Activated CD4-positive, alpha-beta T cell treated with anti-CD3 and anti-CD28 coated beads for 36 hours (primary cell): ENCODE results near the gene MCC. TPM values are rescaled to one million over a fixed set of nuclear protein-coding genes. Genes with fewer than 3 reads are reported as not detected.

Source experiments
- ATAC-seq: fragments of 200-7000 bp; cut with Tn5 transposase; one replicate; pipeline ENCODE4 v1.10.0; 2021; ENCODE audit warnings: mild to moderate bottlenecking, moderate library complexity
- CTCF ChIA-PET: fragments of 350-600 bp; sonication (Branson Sonifier 250); formaldehyde crosslinking; loops from one replicate; lab custom pipeline; 2021; ENCODE audit warnings: antibody characterized with exemption; lab: Charles Lee
- POLR2A ChIA-PET: fragments of 350-600 bp; sonication (Branson Sonifier 250); formaldehyde crosslinking; loops from one replicate; lab custom pipeline; 2021; ENCODE audit warnings: antibody characterized with exemption, inconsistent platforms; lab: Charles Lee
- DNase-seq: peaks from one replicate; pipeline ENCODE4 v3.0.0-alpha.2; 2020
- H3K27ac Mint-ChIP-seq: one replicate; pipeline ENCODE4 v1.8.0; 2021; ENCODE audit warnings: mixed read lengths
- H3K27me3 Mint-ChIP-seq: one replicate; pipeline ENCODE4 v1.8.0; 2021; ENCODE audit warnings: mixed read lengths
- H3K36me3 Mint-ChIP-seq: one replicate; pipeline ENCODE4 v1.8.0; 2021; ENCODE audit warnings: low read depth, mixed read lengths
- H3K4me1 Mint-ChIP-seq: one replicate; pipeline ENCODE4 v1.8.0; 2021; ENCODE audit warnings: mixed read lengths
- H3K4me3 Mint-ChIP-seq: one replicate; pipeline ENCODE4 v1.8.0; 2021; ENCODE audit warnings: mild to moderate bottlenecking, moderate library complexity, mixed read lengths
- H3K9me3 Mint-ChIP-seq: one replicate; pipeline ENCODE4 v1.8.0; 2021; ENCODE audit warnings: low read depth, mixed read lengths
- intact Hi-C, 2 experiments: fragments of 100-400 bp; cut with DNase I in 1 of 2; cut with micrococcal nuclease in 1 of 2; formaldehyde crosslinking; loops; one replicate each; pipeline versions ENCODE4 v1.14.2 to v1.15.1; 2022 to 2024; cut with DNase I, micrococcal nuclease
- total RNA-seq, 2 experiments: library from RNA; stranded (reverse); gene quantifications; one replicate each; pipeline ENCODE4 v1.2.3, GENCODE V29; 2021

The MCC gene
- total RNA-seq, 2 experiments from 2014 or later: 1.9 to 2.4 TPM

GRCh38 chr5:113259034-113259433, 229.2 kb downstream of the MCC start:
- H3K27me3 Mint-ChIP-seq: no peaks in the 10 kb centered on the region
- intact Hi-C loops: no loop called here
- no peak for ATAC-seq
- H3K9me3 Mint-ChIP-seq: no peaks in the 10 kb centered on the region
- ChIA-PET POLR2A (no interaction called here), CTCF (interaction anchor here (0.6 to 1.3 kb wide), 2 partner anchors 12 to 30 kb away, joined by 3 read pairs; no protein-coding TSS in a partner anchor)
- H3K4me3 Mint-ChIP-seq: no peak overlapping the region
- no peak for DNase-seq
- H3K4me1 Mint-ChIP-seq: no peaks in the 10 kb centered on the region
- H3K27ac Mint-ChIP-seq: no peak overlapping the region
- H3K36me3 Mint-ChIP-seq: no peaks in the 10 kb centered on the region

- ATAC-seq: no peak
- intact Hi-C loops: no loop called here
- Mint-ChIP-seq H3K27me3 (peaks cover 3% of the 10 kb centered on the region), H3K4me1 (no peaks in the 10 kb centered on the region), H3K9me3 (no peaks in the 10 kb centered on the region), H3K27ac (no peak overlapping the region), H3K36me3 (no peaks in the 10 kb centered on the region), H3K4me3 (no peak overlapping the region)
- POLR2A ChIA-PET: no interaction called here
- CTCF ChIA-PET: no interaction called here
- DNase-seq: no peak
Measured at GRCh38 chr5:113257545-113257944, 230.7 kb downstream of the MCC start.

- intact Hi-C loops: no loop called here
- Mint-ChIP-seq H3K4me1 (no peaks in the 10 kb centered on the region), H3K27ac (no peak overlapping the region), H3K27me3 (peaks cover 3% of the 10 kb centered on the region), H3K36me3 (no peaks in the 10 kb centered on the region), H3K9me3 (no peaks in the 10 kb centered on the region), H3K4me3 (no peak overlapping the region)
- ATAC-seq (no peak), DNase-seq (no peak)
- ChIA-PET CTCF (no interaction called here), POLR2A (no interaction called here)
Measured at GRCh38 chr5:113256671-113257452, 231.4 kb downstream of the MCC start.

- intact Hi-C loops: no loop called here
- CTCF ChIA-PET: no interaction called here
- Mint-ChIP-seq H3K27me3 (peaks cover 3% of the 10 kb centered on the region), H3K4me1 (no peaks in the 10 kb centered on the region), H3K9me3 (no peaks in the 10 kb centered on the region), H3K4me3 (no peak overlapping the region), H3K36me3 (no peaks in the 10 kb centered on the region), H3K27ac (no peak overlapping the region)
- DNase-seq: no peak
- no peak for ATAC-seq
- POLR2A ChIA-PET: interaction anchor here (0.6 kb wide), 1 partner anchor 196 kb away, joined by 4 read pairs; no protein-coding TSS in a partner anchor
Measured at GRCh38 chr5:113255579-113256386, 232.5 kb downstream of the MCC start.

GRCh38 chr5:113255105-113255504, 233.1 kb downstream of the MCC start:
- intact Hi-C loops: no loop called here
- ChIA-PET CTCF (no interaction called here), POLR2A (no interaction called here)
- Mint-ChIP-seq H3K36me3 (no peaks in the 10 kb centered on the region), H3K27ac (no peak overlapping the region), H3K27me3 (peaks cover 3% of the 10 kb centered on the region), H3K9me3 (no peaks in the 10 kb centered on the region), H3K4me1 (no peaks in the 10 kb centered on the region), H3K4me3 (no peak overlapping the region)
- ATAC-seq (no peak), DNase-seq (no peak)

- CTCF ChIA-PET: no interaction called here
- no peaks in the 10 kb centered on the region for H3K36me3 Mint-ChIP-seq
- POLR2A ChIA-PET: no interaction called here
- DNase-seq (no peak), ATAC-seq (no peak)
- H3K27ac Mint-ChIP-seq: no peak overlapping the region
- peaks cover 3% of the 10 kb centered on the region for H3K27me3 Mint-ChIP-seq
- H3K4me3 Mint-ChIP-seq: no peak overlapping the region
- H3K9me3 Mint-ChIP-seq: no peaks in the 10 kb centered on the region
- no peaks in the 10 kb centered on the region for H3K4me1 Mint-ChIP-seq
- intact Hi-C loops: no loop called here
Measured at GRCh38 chr5:113253037-113253436, 235.2 kb downstream of the MCC start.

GRCh38 chr5:113252066-113252465, 236.2 kb downstream of the MCC start:
- H3K4me3 Mint-ChIP-seq: no peak overlapping the region
- H3K36me3 Mint-ChIP-seq: no peaks in the 10 kb centered on the region
- H3K27ac Mint-ChIP-seq: no peak overlapping the region
- DNase-seq (no peak), ATAC-seq (no peak)
- CTCF ChIA-PET: no interaction called here
- no peaks in the 10 kb centered on the region for H3K4me1 Mint-ChIP-seq
- POLR2A ChIA-PET: no interaction called here
- intact Hi-C loops: no loop called here
- H3K27me3 Mint-ChIP-seq: peaks cover 8% of the 10 kb centered on the region
- no peaks in the 10 kb centered on the region for H3K9me3 Mint-ChIP-seq

GRCh38 chr5:113250341-113250953, 237.8 kb downstream of the MCC start:
- Mint-ChIP-seq H3K27me3 (peaks cover 8% of the 10 kb centered on the region), H3K4me1 (peaks cover 4% of the 10 kb centered on the region), H3K4me3 (no peak overlapping the region), H3K27ac (no peak overlapping the region), H3K36me3 (no peaks in the 10 kb centered on the region), H3K9me3 (no peaks in the 10 kb centered on the region)
- ATAC-seq: no peak
- ChIA-PET CTCF (no interaction called here), POLR2A (no interaction called here)
- no peak for DNase-seq
- intact Hi-C loops: no loop called here

- CTCF ChIA-PET: interaction anchor here (0.7 to 1.1 kb wide), 2 partner anchors 12 to 348 kb away, joined by 3 to 6 read pairs; no protein-coding TSS in a partner anchor
- H3K4me1 Mint-ChIP-seq: peaks cover 4% of the 10 kb centered on the region
Measured at GRCh38 chr5:113249206-113249605, 239.0 kb downstream of the MCC start.

GRCh38 chr5:113246361-113246870, 241.8 kb downstream of the MCC start:
- Mint-ChIP-seq H3K4me1 (peaks cover 4% of the 10 kb centered on the region), H3K36me3 (no peaks in the 10 kb centered on the region), H3K4me3 (no peak overlapping the region), H3K9me3 (no peaks in the 10 kb centered on the region), H3K27me3 (peaks cover 9% of the 10 kb centered on the region), H3K27ac (no peak overlapping the region)
- no peak for ATAC-seq
- no peak for DNase-seq
- POLR2A ChIA-PET: no interaction called here
- intact Hi-C loops: no loop called here
- CTCF ChIA-PET: no interaction called here

More at GRCh38 chr5:113249206-113249605, 239.0 kb downstream of the MCC start:
- peaks cover 8% of the 10 kb centered on the region for H3K27me3 Mint-ChIP-seq
- ATAC-seq: no peak
- POLR2A ChIA-PET: no interaction called here
- intact Hi-C loops: no loop called here
- DNase-seq: no peak
- no peaks in the 10 kb centered on the region for H3K36me3 Mint-ChIP-seq
- no peaks in the 10 kb centered on the region for H3K9me3 Mint-ChIP-seq
- H3K4me3 Mint-ChIP-seq: no peak overlapping the region
- H3K27ac Mint-ChIP-seq: no peak overlapping the region

- H3K27me3 Mint-ChIP-seq: peaks cover 9% of the 10 kb centered on the region
- no peak overlapping the region for H3K27ac Mint-ChIP-seq
- DNase-seq (no peak), ATAC-seq (no peak)
- H3K4me3 Mint-ChIP-seq: no peak overlapping the region
- ChIA-PET CTCF (no interaction called here), POLR2A (no interaction called here)
- intact Hi-C loops: no loop called here
- no peaks in the 10 kb centered on the region for H3K36me3 Mint-ChIP-seq
- no peaks in the 10 kb centered on the region for H3K9me3 Mint-ChIP-seq
- peaks cover 4% of the 10 kb centered on the region for H3K4me1 Mint-ChIP-seq
Measured at GRCh38 chr5:113245427-113246225, 242.6 kb downstream of the MCC start.
